GM18498 (cell line): ENCODE results near the gene ZMYND8.
"Not testable (repeated sequence)": the region's sequence is repeated elsewhere in the genome, so short reads cannot be mapped to it uniquely, and the experiment has no call there.

Source experiments
- ATAC-seq: cut with Tn5 transposase; IDR thresholded peaks from one replicate; pipeline ENCODE4 v1.9.1; 2021; ENCODE audit warnings: mild to moderate bottlenecking, moderate library complexity; ENCODE audit not compliant: unreplicated experiment

The ZMYND8 gene

GRCh38 chr20:47373206-47373733 is 16.8 kb upstream of the ZMYND8 start:
- no peak for ATAC-seq

GRCh38 chr20:47370850-47371782 is 14.6 kb upstream of the ZMYND8 start:
- no peak for ATAC-seq

DNA sequence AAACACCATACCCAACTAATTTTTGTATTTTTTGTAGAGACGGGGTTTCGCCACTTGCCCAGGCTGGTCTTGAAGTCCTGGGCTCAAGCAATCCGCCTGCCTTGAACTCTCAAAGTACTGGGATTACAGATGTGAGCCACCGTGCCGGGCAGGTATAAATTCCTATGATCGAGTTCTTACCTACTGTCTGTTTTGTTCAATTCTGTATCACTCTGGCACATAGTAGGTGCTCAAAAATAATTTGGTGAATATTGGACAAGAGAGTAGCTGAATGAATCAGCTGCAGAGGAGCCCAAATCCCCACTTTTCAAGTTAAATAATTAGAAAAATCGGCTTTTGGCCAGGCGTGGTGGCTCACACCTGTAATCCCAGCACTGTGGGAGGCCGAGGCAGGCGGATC is 13.7 kb upstream of the ZMYND8 start:
- no peak for ATAC-seq

DNA sequence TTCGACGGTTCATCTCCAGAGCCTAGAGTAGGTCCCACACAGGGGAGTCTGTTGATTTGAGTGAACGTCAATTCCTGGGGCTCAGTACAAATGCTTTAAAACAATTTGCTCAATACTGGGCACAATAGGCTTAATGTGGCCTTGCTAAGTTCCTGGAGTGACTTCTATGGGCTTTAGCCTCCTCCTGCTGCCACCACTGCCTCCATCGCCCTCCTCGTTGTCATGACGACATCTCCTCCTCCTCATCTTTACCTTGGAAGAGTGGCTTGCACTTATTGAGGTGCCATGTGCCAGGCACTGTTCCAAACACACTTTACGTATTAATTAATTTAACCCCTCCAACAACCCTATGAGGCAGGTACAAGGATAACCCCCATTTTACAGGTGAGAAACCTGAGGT is 11.8 kb upstream of the ZMYND8 start:
- ATAC-seq = no peak

DNA sequence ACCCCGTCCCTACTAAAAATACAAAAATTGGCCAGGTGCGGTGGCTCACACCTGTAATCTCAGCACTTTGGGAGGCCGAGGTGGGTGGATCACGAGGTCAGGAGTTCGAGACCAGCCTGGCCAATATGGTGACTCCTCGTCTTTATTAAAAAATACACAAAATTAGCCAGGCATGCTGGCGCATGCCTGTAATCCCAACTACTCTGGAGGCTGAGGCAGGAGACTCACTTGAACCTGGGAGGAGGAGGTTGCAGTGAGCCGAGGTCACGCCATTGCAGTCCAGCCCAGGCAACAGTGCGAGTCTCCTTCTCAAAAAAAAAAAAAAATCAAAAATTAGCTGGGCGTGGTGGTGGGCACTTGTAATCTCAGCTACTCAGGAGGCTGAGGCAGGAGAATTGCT is 9.8 kb upstream of the ZMYND8 start:
- ATAC-seq = not testable (repeated sequence)

DNA sequence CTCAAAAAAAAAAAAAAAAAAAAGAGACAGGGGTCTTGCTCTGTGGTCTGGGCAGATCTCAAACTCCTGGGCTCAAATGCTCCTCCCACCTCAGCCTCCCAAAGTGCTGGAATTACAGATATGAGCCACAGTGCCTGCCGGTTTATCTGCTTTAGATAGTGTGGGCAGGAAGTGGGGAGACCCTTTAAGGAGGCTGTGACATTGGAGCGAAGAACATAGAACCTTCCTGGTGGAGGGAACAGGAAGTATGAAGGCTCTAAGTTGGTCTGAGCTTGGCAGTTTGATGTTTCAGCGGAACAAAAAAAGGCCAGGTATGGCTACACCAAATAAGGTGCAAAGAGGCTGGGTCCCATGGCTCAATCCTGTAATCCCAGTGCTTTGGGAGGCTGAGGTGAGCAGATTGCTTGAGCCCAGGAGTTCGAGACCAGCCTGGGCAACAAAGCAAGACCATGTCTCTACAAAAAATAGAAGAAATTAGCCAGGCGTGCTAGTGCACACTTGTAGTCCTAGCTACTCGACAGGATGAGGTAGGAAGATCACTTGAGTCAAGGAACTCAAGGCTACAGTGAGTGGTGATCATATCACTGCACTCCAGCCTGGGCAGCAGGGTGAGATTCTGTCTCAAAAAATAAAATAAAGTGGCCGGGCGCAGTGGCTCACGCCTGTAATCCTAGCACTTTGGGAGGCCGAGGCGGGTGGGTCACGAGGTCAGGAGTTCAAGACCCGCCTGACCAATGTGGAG is 8.7 kb upstream of the ZMYND8 start:
- ATAC-seq = no peak

GRCh38 chr20:47362361-47363219 is 6.1 kb upstream of the ZMYND8 start:
- ATAC-seq = no peak

DNA sequence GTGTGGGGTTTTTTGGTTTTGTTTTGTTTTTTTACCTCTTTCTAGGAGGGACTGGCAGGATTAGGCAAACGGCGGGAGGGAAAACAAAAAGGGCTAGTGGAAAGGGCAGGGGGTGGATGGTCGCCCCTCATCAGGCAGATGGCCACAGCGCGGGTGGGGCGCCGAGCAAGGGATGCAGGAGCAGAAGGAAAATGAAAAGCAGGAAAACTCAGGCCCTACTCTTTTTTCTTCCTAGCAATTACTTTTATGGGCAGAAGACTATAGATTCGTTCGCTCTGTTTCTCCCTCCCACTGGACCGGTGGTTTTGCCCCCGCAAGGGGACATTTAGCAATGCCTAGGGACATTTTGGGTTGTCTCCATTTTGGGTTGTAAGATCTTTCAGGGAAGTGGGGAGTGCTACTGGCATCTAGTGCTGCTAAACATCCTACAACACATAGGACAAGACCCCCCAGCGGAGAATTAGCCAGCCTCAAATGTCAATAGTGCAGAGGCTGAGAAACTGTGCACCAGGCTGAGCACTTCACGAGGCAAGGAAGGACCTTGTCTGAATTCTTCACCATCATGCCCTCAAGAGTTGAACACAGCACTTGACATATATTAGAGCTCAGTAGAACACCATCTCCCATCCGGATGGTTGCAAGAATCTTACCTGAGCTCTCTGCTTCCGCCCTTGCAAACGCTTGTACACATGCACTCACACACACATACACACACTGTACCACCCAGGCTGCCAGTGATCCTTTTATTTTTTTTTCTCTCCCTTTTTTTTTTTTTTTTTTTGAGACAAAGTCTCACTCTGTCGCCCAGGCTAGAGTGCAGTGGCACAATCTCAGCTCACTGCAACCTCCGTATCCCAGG is 4.8 kb upstream of the ZMYND8 start:
- ATAC-seq = no peak

DNA sequence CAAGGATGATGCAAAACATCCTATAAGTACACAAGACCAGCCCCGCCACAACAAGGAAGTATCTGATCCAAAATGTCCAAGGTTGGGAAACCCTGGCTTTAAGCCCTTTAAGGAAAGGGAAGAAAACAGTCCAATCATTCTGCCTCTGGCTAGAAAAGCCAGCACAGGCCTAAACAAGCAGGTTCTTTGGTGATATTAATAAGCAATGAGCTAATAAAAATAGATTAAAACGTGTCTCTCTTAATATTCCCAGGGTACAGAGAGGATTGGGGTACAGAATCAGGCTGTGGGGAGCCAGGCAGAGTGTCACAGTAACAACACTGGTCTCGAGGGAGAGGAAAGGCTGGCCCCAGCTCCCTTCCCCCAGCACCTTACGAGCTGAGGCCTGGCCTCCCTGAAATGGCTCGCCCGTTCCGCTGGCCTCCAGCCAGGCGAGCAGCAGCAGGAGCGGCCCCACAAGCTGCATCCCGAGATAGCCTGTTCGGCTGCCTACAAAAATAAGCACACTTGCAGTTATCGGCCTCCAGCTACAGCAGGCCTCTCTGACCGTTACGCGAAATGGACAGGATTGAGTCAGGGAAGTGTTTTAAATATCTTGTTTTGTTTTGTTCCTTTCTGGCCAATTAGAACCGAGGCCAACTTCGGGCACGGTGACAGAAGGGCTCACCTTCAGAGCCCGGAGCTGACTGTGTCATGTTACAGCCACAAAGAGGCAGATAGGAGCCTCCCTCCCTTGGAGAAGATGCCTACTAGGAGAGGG is 4.0 kb upstream of the ZMYND8 start:
- ATAC-seq = no peak

DNA sequence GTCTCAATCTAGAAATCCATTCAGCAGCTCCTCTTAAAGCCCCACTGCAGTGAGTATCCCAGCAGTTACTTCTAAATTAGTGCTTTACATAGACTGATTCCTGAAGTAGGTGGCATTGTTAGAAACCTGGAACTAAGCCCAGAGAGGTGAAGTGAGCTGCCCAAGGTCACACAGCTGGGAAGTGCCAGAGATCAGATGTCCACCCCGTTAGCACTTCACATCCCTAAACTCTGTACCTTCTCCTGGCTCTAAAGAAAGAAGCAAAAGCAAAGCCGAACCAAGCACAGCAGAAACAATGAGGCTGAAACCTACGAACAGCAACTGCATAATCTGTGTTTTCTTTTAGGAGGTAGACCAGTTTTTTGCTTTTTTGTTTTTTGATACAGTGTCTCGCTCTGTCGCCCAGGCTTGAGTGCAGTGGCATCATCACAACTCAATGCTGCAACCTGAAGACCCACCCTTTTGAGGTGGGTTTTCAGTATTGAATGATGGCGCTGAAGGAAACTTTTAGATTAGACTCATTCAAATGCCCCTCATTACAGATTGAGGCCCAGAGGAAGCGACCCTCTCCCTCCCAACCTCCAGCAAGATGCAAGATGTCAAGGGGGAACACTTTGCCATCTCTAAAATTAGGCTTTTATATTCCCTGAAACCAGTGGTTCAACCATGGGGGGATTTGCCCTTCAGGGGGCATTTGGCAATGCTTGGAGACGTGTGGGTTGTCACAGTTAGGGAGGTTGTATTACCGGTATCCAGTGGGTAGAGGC is 3.2 kb upstream of the ZMYND8 start:
- no peak for ATAC-seq

DNA sequence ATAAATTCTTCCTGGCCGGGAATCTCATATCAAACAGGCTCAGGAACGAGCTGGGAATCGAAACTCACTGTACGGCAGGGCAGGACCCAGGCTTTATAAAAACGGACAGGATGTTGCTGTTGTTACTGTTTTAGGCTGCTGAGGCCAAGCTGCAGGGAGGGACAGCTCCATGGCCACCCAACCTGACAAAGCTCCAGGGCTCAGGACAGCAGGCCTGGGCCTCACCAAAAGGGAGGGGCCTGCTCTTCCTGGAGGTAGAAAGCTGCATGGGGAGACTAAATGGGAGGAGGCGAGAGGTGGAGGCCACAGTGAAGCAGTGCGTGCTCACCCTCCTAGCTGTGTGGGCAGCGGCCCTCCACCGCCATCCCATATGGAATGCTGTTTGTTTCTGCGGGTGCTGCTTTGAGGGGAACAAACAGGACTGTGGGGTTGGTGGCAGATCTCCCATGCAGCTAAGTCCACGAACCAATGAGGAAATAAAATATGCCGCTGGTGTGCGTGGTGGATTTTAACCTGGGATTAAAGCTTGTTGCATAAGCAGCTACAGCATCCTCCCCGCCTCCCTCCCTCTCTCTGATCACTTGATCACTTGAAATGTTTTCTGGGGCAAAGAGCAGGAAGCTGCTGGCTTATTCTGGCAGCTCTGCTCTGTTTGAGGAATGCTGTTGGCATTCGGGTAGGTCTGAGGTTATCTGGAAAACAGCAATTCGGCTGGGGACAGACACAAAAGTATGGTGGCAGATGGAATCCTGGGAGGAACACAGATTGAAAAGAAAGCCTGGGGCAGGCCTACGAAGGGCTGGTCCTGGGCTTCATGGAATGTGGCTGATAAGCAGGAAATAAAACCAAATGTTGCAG is 2.4 kb upstream of the ZMYND8 start:
- no peak for ATAC-seq

GRCh38 chr20:47358039-47358671 is 1.7 kb upstream of the ZMYND8 start:
- no peak for ATAC-seq

GRCh38 chr20:47357296-47358038 is 968 bp upstream of the ZMYND8 start:
- peak; percentile 47 for ATAC-seq

DNA sequence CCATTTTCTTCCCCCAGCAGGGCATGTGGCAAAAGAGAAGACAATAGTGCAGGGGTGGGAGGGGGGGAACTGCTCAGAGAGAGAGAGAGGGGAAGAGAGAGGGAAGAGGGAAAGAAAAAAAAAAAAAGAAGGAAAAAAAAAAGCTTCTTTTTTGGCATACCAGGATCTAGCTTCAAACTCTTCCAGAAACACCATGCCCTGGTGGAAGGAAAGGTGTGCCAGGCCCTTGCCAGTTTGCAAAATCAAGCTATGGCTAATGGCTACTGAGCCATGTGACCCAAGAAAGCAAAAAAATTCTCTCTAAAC is 326 bp downstream of the ZMYND8 start:
- ATAC-seq = no peak

DNA sequence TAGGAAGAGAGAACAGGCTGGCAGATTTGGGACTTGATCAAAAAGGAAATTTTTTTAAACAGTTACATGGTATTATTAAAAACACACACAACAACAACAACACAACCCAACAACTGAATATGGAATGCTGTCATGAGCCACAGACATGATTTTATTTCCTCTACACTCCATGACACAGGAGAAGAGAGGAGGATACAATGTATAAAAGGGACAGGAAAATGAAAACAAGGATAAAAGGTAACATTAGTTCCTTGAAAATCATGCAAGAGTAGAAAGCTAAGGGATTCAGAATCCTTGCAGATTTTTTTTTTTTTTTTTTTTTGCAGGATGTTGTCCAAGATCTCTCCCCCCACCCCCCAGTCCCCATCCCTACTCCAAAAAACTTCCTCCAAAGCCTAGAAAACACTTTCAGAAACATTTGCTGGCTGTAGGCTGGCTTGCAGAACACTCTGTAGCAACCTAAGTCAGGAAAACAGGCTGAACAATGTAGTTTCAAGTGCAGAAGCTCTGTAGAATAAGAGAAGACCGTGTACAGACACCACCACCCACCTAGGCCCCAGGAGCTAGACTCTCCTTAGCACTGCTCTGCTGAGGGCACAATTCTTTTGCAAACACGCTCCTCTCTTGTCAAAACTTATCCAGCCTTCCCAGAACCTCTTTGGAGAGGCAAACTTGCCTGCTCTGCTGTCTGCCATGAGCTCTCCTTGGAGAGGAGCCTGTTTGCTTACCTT is 845 bp downstream of the ZMYND8 start:
- ATAC-seq = no peak
